WTC11 (cell line): ENCODE data around the gene ASTN1. TPM values are rescaled to one million over a fixed set of nuclear protein-coding genes. Genes with fewer than 3 reads are reported as not detected.

ENCODE experiments used
- ATAC-seq: fragments of 200-7000 bp; cut with Tn5 transposase; 2 replicates; pipeline ENCODE4 v1.10.0; 2021; ENCODE audit warnings: mild to moderate bottlenecking, moderate library complexity
- CTCF ChIA-PET: fragments of 300-600 bp; sonication (Branson Sonifier 250); formaldehyde crosslinking; loops from one replicate; lab custom pipeline; 2021; ENCODE audit warnings: antibody characterized with exemption; lab: Charles Lee
- POLR2A ChIA-PET: fragments of 350-600 bp; sonication (Branson Sonifier 250); formaldehyde crosslinking; loops from one replicate; lab custom pipeline; 2021; ENCODE audit warnings: antibody characterized with exemption; lab: Charles Lee
- DNase-seq: peaks from one replicate; pipeline ENCODE4 v3.0.0; 2021; ENCODE audit warnings: low spot score
- H3K27ac Mint-ChIP-seq: 2 replicates; pipeline ENCODE4 v1.8.0; 2021; ENCODE audit warnings: mixed read lengths
- H3K27me3 Mint-ChIP-seq: 2 replicates; pipeline ENCODE4 v1.8.0; 2021; ENCODE audit warnings: low read depth, mild to moderate bottlenecking, moderate library complexity, mixed read lengths
- H3K36me3 Mint-ChIP-seq: 2 replicates; pipeline ENCODE4 v1.8.0; 2021; ENCODE audit warnings: mixed read lengths
- H3K4me1 Mint-ChIP-seq: 2 replicates; pipeline ENCODE4 v1.8.0; 2022; ENCODE audit warnings: mixed read lengths
- H3K4me3 Mint-ChIP-seq: 2 replicates; pipeline ENCODE4 v1.8.0; 2021; ENCODE audit warnings: mild to moderate bottlenecking, moderate library complexity, mixed read lengths
- H3K9me3 Mint-ChIP-seq: 2 replicates; pipeline ENCODE4 v1.8.0; 2021; ENCODE audit warnings: mixed read lengths
- GRHL2 ChIP-seq: fragments of 250-450 bp; sonication (Bioruptor Pico); IDR thresholded peaks from 2 replicates; pipeline ENCODE4 v1.8.0; 2022; ENCODE audit warnings: mild to moderate bottlenecking, moderate library complexity; ENCODE audit not compliant: insufficient replicate concordance, severe bottlenecking
- IRF2 ChIP-seq: sonication (generic); formaldehyde crosslinking; IDR thresholded peaks from 2 replicates; pipeline ENCODE4 v1.8.0; 2022; ENCODE audit warnings: low read depth, missing genetic modification reagents, borderline replicate concordance
- JAZF1 ChIP-seq: fragments of 250-450 bp; sonication (Bioruptor Pico); IDR thresholded peaks from 2 replicates; pipeline ENCODE4 v1.9.0; 2021; ENCODE audit warnings: moderate library complexity, mild to moderate bottlenecking, inconsistent platforms
- NFATC4 ChIP-seq: fragments of 250-450 bp; sonication (Bioruptor Pico); IDR thresholded peaks from 2 replicates; pipeline ENCODE4 v1.9.0; 2021; ENCODE audit warnings: mild to moderate bottlenecking
- SOX15 ChIP-seq: fragments of 250-450 bp; sonication (Bioruptor Pico); IDR thresholded peaks from 2 replicates; pipeline ENCODE4 v1.9.0; 2021; ENCODE audit warnings: mild to moderate bottlenecking
- total RNA-seq: library from RNA; stranded (reverse); gene quantifications from 3 replicates; pipeline ENCODE4 v1.2.3, GENCODE V29; 2021
- TF ChIP-seq, protein P1 (sequence below): sonication (generic); formaldehyde crosslinking; IDR thresholded peaks from 2 replicates; pipeline ENCODE4 v1.8.0; 2023; ENCODE audit warnings: missing genetic modification reagents
- TF ChIP-seq, protein P2 (sequence below): sonication (generic); formaldehyde crosslinking; IDR thresholded peaks from 2 replicates; pipeline ENCODE4 v1.8.1; 2023; ENCODE audit warnings: mild to moderate bottlenecking, missing genetic modification reagents, borderline replicate concordance
- TF ChIP-seq, protein P3 (sequence below): sonication (generic); formaldehyde crosslinking; IDR thresholded peaks from 2 replicates; pipeline ENCODE4 v1.8.0; 2022; ENCODE audit warnings: mild to moderate bottlenecking, missing genetic modification reagents
- TF ChIP-seq, protein P4 (sequence below): sonication (generic); formaldehyde crosslinking; IDR thresholded peaks from 2 replicates; pipeline ENCODE4 v1.8.1; 2022; ENCODE audit warnings: mild to moderate bottlenecking, missing genetic modification reagents, moderate library complexity, borderline replicate concordance
- TF ChIP-seq, protein P5 (sequence below): sonication (generic); formaldehyde crosslinking; IDR thresholded peaks from 2 replicates; pipeline ENCODE4 v1.8.0; 2022; ENCODE audit warnings: missing genetic modification reagents

The ASTN1 gene
- total RNA-seq, 1 experiment from 2014 or later: 3.4 TPM

DNA sequence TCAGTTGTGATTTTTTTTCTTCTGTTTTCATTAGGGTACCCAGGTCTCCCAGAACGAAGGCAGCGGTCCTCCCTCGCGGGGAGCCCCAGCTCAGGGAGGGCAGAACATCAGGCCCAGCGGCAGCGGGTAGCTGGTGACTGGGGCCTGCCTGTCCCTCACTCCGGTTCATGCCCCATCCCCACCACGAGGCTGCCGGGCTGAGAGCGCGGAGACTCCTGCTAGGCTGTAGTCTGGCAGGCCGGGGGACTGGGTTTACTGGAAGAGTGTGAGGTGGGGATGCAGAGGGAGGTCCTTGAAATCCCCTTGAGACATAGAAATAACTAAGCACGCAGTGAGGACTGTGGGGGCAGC lies 16.7 kb upstream of the ASTN1 start:
- H3K36me3 Mint-ChIP-seq: no peaks in the 10 kb centered on the region
- DNase-seq (peak; percentile 43), ATAC-seq (peak; percentile 56)
- peak overlapping the region; percentile 74 for H3K4me3 Mint-ChIP-seq
- TF ChIP-seq, protein P1, sequence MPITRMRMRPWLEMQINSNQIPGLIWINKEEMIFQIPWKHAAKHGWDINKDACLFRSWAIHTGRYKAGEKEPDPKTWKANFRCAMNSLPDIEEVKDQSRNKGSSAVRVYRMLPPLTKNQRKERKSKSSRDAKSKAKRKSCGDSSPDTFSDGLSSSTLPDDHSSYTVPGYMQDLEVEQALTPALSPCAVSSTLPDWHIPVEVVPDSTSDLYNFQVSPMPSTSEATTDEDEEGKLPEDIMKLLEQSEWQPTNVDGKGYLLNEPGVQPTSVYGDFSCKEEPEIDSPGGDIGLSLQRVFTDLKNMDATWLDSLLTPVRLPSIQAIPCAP (CRISPR knock-in tag): 0 out of 2 replicates have a peak, but pooled peaks have one; percentile 14
- TF ChIP-seq JAZF1: no peak
- CTCF ChIA-PET: interaction anchor here (1.0 to 2.7 kb wide), 36 partner anchors 9 to 764 kb away, joined by 3 to 57 read pairs (median 6); partner anchors contain the start of genes ASTN1 and BRINP2
- H3K4me1 Mint-ChIP-seq: peaks cover 12% of the 10 kb centered on the region
- POLR2A ChIA-PET: interaction anchor here (1.5 to 1.8 kb wide), 2 partner anchors 10 to 17 kb away, joined by 7 read pairs; partner anchors contain the start of genes ASTN1 and BRINP2
- peaks cover 50% of the 10 kb centered on the region for H3K27me3 Mint-ChIP-seq
- 0 out of 2 replicates have a peak, but pooled peaks cover 3% of the 10 kb centered on the region for H3K9me3 Mint-ChIP-seq
- no peak overlapping the region for H3K27ac Mint-ChIP-seq

DNA sequence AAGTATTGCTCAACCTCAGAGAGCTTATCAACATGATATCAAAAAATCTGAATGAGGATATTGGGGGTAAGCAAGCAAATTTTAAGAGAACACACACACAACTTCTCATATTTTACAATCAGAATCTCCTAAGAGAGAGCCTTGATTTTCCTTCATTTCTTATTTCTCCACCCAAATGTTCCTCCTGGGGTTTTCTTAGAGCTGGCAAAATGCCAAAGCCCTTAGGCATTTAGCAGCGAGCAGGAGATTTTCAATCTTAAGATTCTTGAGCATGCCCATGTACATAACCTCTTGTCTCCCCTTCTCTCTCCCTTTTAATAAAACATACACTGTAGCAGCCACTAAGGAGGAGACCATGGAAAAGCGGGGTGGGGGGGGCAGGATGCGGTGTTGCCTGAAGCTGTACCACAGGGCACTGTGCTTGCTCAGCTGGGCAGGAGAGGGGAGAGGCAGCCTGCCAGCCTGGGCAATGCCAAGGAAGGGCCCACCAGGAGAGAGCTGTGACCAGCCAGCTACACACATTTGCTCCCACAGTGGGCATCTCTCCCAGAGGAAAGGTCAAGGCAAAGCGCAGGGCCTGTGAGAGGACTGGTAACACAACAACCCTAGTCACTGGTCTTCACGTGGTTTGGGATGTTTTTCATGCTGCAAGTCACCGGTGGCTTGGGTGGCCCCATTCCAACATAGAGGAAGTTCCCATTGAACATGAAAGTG lies 10.6 kb upstream of the ASTN1 start:
- no peak overlapping the region for H3K4me3 Mint-ChIP-seq
- no peak for DNase-seq
- no peak overlapping the region for H3K27ac Mint-ChIP-seq
- H3K36me3 Mint-ChIP-seq: no peaks in the 10 kb centered on the region
- ATAC-seq: no peak
- peaks cover 11% of the 10 kb centered on the region for H3K4me1 Mint-ChIP-seq
- H3K27me3 Mint-ChIP-seq: peaks cover 34% of the 10 kb centered on the region
- ChIA-PET POLR2A (no interaction called here), CTCF (no interaction called here)
- H3K9me3 Mint-ChIP-seq: no peaks in the 10 kb centered on the region
- TF ChIP-seq, protein P2, sequence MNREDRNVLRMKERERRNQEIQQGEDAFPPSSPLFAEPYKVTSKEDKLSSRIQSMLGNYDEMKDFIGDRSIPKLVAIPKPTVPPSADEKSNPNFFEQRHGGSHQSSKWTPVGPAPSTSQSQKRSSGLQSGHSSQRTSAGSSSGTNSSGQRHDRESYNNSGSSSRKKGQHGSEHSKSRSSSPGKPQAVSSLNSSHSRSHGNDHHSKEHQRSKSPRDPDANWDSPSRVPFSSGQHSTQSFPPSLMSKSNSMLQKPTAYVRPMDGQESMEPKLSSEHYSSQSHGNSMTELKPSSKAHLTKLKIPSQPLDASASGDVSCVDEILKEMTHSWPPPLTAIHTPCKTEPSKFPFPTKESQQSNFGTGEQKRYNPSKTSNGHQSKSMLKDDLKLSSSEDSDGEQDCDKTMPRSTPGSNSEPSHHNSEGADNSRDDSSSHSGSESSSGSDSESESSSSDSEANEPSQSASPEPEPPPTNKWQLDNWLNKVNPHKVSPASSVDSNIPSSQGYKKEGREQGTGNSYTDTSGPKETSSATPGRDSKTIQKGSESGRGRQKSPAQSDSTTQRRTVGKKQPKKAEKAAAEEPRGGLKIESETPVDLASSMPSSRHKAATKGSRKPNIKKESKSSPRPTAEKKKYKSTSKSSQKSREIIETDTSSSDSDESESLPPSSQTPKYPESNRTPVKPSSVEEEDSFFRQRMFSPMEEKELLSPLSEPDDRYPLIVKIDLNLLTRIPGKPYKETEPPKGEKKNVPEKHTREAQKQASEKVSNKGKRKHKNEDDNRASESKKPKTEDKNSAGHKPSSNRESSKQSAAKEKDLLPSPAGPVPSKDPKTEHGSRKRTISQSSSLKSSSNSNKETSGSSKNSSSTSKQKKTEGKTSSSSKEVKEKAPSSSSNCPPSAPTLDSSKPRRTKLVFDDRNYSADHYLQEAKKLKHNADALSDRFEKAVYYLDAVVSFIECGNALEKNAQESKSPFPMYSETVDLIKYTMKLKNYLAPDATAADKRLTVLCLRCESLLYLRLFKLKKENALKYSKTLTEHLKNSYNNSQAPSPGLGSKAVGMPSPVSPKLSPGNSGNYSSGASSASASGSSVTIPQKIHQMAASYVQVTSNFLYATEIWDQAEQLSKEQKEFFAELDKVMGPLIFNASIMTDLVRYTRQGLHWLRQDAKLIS: no peak
- TF ChIP-seq, protein P3, sequence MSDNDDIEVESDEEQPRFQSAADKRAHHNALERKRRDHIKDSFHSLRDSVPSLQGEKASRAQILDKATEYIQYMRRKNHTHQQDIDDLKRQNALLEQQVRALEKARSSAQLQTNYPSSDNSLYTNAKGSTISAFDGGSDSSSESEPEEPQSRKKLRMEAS (CRISPR knock-in tag): no peak
- no peak for TF ChIP-seq IRF2 (CRISPR knock-in tag)
- TF ChIP-seq, protein P4, sequence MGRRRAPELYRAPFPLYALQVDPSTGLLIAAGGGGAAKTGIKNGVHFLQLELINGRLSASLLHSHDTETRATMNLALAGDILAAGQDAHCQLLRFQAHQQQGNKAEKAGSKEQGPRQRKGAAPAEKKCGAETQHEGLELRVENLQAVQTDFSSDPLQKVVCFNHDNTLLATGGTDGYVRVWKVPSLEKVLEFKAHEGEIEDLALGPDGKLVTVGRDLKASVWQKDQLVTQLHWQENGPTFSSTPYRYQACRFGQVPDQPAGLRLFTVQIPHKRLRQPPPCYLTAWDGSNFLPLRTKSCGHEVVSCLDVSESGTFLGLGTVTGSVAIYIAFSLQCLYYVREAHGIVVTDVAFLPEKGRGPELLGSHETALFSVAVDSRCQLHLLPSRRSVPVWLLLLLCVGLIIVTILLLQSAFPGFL: no peak
- TF ChIP-seq GRHL2 (CRISPR knock-in tag): no peak
- TF ChIP-seq NFATC4 (CRISPR knock-in tag): no peak
- TF ChIP-seq SOX15 (CRISPR knock-in tag): no peak

DNA sequence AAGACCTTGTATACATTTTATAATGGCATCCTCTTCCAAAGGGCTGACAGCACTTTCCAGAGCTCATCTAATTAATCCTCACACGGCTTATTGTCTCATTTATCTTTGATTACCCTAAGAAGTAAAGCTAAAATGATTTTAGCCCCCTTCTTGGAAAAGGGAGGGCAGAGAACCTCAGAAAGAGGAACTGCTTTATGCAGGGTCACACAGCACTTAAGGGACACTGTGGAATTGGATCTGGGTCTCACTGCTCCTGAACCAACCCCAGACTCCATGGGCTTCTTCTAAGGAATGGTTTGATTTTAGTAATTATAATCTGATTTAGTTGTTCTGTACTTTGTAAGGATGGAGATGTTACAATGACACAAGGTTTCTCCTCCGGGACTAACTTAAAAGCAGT lies 9.5 kb upstream of the ASTN1 start:
- H3K27me3 Mint-ChIP-seq: peaks cover 24% of the 10 kb centered on the region
- ChIA-PET CTCF (interaction anchor here (3.7 kb wide), 1 partner anchor 8 kb away, joined by 44 read pairs; no protein-coding TSS in a partner anchor), POLR2A (no interaction called here)
- TF ChIP-seq, protein P5, sequence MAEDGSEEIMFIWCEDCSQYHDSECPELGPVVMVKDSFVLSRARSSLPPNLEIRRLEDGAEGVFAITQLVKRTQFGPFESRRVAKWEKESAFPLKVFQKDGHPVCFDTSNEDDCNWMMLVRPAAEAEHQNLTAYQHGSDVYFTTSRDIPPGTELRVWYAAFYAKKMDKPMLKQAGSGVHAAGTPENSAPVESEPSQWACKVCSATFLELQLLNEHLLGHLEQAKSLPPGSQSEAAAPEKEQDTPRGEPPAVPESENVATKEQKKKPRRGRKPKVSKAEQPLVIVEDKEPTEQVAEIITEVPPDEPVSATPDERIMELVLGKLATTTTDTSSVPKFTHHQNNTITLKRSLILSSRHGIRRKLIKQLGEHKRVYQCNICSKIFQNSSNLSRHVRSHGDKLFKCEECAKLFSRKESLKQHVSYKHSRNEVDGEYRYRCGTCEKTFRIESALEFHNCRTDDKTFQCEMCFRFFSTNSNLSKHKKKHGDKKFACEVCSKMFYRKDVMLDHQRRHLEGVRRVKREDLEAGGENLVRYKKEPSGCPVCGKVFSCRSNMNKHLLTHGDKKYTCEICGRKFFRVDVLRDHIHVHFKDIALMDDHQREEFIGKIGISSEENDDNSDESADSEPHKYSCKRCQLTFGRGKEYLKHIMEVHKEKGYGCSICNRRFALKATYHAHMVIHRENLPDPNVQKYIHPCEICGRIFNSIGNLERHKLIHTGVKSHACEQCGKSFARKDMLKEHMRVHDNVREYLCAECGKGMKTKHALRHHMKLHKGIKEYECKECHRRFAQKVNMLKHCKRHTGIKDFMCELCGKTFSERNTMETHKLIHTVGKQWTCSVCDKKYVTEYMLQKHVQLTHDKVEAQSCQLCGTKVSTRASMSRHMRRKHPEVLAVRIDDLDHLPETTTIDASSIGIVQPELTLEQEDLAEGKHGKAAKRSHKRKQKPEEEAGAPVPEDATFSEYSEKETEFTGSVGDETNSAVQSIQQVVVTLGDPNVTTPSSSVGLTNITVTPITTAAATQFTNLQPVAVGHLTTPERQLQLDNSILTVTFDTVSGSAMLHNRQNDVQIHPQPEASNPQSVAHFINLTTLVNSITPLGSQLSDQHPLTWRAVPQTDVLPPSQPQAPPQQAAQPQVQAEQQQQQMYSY (CRISPR knock-in tag): no peak
- H3K4me1 Mint-ChIP-seq: peaks cover 11% of the 10 kb centered on the region
- no peaks in the 10 kb centered on the region for H3K36me3 Mint-ChIP-seq
- ATAC-seq: no peak
- no peak overlapping the region for H3K4me3 Mint-ChIP-seq
- no peak for DNase-seq
- no peak overlapping the region for H3K27ac Mint-ChIP-seq
- no peaks in the 10 kb centered on the region for H3K9me3 Mint-ChIP-seq
